ENCODE measurements around the gene ANKRD33.

- TF ChIP-seq POLR2A (IDR thresholded peaks at IDR 0.05; ENCODE audit: low read length), result no peak
- no peak for TF ChIP-seq GATA1 (IDR thresholded peaks at IDR 0.05; ENCODE audit: low read depth, low read length)
These were observed 50.0 kb downstream of the ANKRD33 start for GRCh38 chr12:51937926-51938325.

All from erythroblast (primary cell).